HFF-Myc (cell line): ENCODE results near the gene ZBTB12.

Experiments
- DNase-seq: peaks from one replicate; pipeline ENCODE4 v3.0.0-alpha.2; 2011; ENCODE audit warnings: low read depth; ENCODE audit errors: extremely low read depth
- H3K4me3 ChIP-seq: replicated peaks from 2 replicates; pipeline ENCODE4 v1.5.1; 2011; ENCODE audit warnings: low read depth, mild to moderate bottlenecking, control low read depth, low read length
- TF ChIP-seq, protein P1 (sequence below): IDR thresholded peaks from 2 replicates; pipeline ENCODE4 v1.5.1; 2012; ENCODE audit warnings: mild to moderate bottlenecking, low read depth, low read length, control low read depth; ENCODE audit errors: missing control alignments

ZBTB12 gene

DNA sequence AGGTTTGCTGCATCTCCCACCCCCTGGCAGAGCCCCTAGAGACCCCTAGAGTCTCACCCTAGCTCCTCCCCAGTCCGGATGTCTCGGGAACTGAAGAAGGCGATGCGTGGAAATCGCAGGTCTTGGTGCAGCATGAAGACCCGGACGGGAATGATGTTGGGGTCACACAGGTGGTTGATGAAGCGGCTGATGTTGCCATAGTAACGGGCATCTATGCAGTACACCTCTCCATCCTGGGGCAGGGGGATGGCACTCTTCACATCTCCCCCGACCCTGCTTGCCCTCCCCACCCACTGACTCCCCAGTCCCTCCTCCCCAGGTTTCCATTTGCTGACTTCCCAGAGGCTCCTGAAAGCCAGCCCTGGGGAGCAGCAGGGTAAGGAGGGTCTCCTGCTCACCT, 21.3 kb downstream of the ZBTB12 start:
- no peak for DNase-seq
- H3K4me3 ChIP-seq: no peak overlapping the region
- TF ChIP-seq, protein P1, sequence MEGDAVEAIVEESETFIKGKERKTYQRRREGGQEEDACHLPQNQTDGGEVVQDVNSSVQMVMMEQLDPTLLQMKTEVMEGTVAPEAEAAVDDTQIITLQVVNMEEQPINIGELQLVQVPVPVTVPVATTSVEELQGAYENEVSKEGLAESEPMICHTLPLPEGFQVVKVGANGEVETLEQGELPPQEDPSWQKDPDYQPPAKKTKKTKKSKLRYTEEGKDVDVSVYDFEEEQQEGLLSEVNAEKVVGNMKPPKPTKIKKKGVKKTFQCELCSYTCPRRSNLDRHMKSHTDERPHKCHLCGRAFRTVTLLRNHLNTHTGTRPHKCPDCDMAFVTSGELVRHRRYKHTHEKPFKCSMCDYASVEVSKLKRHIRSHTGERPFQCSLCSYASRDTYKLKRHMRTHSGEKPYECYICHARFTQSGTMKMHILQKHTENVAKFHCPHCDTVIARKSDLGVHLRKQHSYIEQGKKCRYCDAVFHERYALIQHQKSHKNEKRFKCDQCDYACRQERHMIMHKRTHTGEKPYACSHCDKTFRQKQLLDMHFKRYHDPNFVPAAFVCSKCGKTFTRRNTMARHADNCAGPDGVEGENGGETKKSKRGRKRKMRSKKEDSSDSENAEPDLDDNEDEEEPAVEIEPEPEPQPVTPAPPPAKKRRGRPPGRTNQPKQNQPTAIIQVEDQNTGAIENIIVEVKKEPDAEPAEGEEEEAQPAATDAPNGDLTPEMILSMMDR: no peak

DNA sequence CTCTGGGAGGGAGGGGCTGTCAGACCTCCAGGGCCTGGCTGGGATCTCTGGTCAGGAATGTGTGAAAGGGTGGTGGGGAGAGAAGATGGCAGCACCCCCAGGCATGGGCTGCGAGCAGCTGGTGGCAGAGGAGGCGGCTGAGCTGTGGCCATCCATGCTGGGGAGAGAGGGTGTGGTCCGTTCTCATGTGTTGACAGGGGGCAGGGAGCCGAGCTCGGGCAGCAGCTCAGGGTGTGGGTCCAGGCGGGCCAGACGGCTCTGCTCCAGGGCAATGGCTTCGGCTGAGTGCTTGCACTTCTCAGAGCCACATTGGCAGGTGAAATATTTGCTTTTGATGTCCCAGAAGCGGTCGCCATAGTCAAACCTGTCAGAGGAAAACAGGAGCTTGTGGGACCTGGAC, 22.0 kb downstream of the ZBTB12 start:
- TF ChIP-seq, protein P1: no peak
- H3K4me3 ChIP-seq: no peak overlapping the region
- DNase-seq: no peak

DNA sequence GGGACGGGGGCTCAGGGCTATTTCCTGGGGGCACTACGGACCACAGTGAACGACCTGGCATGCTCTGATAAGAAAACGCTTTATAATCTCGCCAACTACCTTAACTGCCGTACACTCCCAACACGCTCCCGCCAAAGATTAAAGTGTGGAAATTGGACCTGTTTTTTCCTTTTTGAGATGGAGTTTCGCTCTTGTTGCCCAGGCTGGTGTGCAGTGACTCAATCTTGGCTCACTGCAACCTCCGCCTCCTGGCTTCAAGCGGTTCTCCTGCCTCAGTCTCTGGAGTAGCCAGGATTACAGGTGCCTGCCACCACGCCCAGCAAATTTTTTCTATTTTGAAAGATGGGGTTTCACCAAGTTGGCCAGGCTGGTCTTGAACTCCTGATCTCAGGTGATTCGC, 22.7 kb downstream of the ZBTB12 start:
- no peak for DNase-seq
- TF ChIP-seq, protein P1: no peak
- no peak overlapping the region for H3K4me3 ChIP-seq

DNA sequence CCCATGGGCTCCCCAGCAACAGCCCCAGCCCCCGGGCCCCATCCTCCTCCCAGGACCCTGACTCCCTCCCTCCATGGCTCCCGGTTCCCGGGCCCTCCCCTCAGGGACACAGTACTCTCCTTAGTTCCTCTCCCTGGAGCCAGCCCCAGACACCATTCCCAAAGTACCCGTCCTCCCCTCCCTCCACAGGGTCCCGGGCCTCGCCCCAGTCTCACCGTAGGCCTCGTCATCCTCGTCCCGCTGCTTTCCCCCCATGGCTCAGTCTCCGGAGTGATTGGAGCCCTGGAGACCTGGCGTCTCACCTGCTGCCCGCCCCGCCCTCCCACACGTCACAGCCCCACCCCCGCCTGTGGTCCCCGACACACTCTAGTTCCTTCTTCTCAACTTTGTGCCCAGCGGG, 23.2 kb downstream of the ZBTB12 start, which contains the start of gene SLC44A4:
Gene SLC44A4 (minus strand): TSS at position 272 of the 400 bp plus-strand sequence. CDS start 17 bp downstream, at position 255.
- TF ChIP-seq, protein P1: no peak
- no peak for DNase-seq
- no peak within 1 kb of the TSS for H3K4me3 ChIP-seq

DNA sequence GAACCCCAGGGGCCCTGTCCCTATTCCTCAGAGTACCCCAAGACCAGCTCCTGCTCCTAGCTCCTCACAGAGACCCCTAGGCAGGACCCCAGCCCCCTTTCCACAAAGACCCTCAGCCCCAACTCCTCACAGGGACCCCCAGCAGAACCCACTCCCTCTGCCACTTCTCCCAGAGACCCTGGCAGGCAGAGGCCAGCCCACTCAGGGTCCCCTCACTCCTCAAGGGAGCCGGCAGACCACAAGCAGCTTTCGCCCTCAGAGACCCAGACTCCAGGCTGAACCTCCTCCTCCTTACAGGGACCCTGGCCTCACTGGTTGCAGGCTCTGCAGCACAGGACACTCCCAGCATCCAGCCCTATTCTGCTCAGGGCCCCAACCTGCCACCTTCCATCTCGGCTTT, 23.7 kb downstream of the ZBTB12 start:
- DNase-seq: no peak
- TF ChIP-seq, protein P1: no peak
- no peak overlapping the region for H3K4me3 ChIP-seq

DNA sequence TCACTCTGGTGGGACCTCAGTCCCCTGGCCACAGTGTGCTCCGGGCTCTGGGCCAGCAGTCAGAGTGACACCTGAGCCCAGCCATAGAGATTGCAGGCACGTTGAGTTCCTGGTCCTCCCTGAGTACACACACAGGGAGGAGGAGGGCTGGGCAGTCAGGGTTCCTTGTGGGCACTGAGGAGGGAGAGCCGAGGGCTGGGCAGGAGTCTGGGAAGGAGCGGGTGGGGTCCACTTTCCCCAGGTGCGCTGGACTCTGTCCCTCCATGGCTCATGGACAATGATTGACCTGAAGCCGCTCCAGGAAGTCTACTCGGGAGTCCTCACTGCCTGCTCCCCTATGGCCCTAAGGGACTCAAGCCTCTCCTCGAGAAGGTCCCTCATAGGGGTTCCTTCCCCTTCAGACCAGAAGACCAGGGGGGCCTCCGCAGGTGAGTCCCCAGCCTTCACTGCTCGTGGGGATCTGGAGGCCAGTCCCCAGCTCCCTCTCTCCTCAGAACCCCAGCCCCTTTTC, 24.2 kb downstream of the ZBTB12 start:
- H3K4me3 ChIP-seq: no peak overlapping the region
- DNase-seq: no peak
- TF ChIP-seq, protein P1: no peak

DNA sequence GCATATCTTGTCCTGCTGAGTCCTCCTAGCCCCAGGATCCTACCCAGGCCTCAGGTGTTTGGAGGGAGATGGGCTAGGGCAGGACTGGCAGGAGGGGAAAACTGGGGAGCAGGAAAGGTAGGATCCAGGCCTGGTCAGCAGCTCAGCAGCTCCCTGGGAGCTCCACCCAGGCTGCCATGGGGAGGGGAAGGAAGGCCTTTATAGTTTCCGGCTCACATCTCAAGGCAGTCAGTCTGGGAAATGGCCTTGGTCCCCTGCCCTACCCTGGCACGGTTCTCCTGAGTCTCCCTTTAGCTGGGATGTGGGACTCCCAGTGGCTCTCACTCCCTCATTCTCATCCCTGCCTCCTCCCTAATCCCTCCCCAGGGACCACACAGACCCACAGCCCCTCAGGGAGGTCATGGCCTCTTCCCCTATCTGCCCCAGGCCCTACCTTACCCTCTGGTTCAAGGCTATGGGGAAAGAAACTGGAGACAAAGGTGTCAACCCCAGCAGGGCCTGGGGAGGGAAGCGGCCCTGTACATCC, 24.7 kb downstream of the ZBTB12 start:
- no peak for DNase-seq
- TF ChIP-seq, protein P1: no peak
- no peak overlapping the region for H3K4me3 ChIP-seq
